Astrocyte (in vitro differentiated cells and primary cell): Measurements from ENCODE around the gene ATP11A. TPM values are rescaled to one million over a fixed set of nuclear protein-coding genes. Genes with fewer than 3 reads are reported as not detected.

Experiments used
- DNase-seq: peaks from one replicate; pipeline ENCODE4 v3.0.0-alpha.2; 2010; ENCODE audit warnings: low read depth
- FAIRE-seq: peaks from 2 replicates; lab custom pipeline; 2011; peaks lifted over from hg19 to GRCh38; lab: Jason Lieb, UNC
- H2AFZ ChIP-seq: 2 replicates; pipeline ENCODE4 v1.6.0; 2012; ENCODE audit warnings: low read depth, low read length, inconsistent platforms
- H3K27ac ChIP-seq: 2 replicates; pipeline ENCODE4 v1.5.1; 2011; ENCODE audit warnings: low read depth, low read length, inconsistent platforms
- H3K27me3 ChIP-seq: 2 replicates; pipeline ENCODE4 v1.6.0; 2011; ENCODE audit warnings: low read length, inconsistent platforms; ENCODE audit not compliant: insufficient read depth
- H3K36me3 ChIP-seq: 2 replicates; pipeline ENCODE4 v1.5.1; 2011; ENCODE audit warnings: low read length, inconsistent platforms; ENCODE audit not compliant: insufficient read depth
- H3K4me1 ChIP-seq: 2 replicates; pipeline ENCODE4 v1.5.1; 2011; ENCODE audit warnings: low read length, inconsistent platforms; ENCODE audit not compliant: insufficient read depth
- H3K4me2 ChIP-seq: 2 replicates; pipeline ENCODE4 v1.6.0; 2012; ENCODE audit warnings: low read length, inconsistent platforms
- H3K4me3 ChIP-seq: 2 replicates; pipeline ENCODE4 v1.5.1; 2011; ENCODE audit warnings: low read depth, mild to moderate bottlenecking, low read length, inconsistent platforms; ENCODE audit not compliant: insufficient read depth
- H3K79me2 ChIP-seq: 2 replicates; pipeline ENCODE4 v1.6.0; 2012; ENCODE audit warnings: mild to moderate bottlenecking, low read length, inconsistent platforms; ENCODE audit not compliant: insufficient read depth
- H3K9ac ChIP-seq: 2 replicates; pipeline ENCODE4 v1.6.0; 2012; ENCODE audit warnings: mild to moderate bottlenecking, low read length, inconsistent platforms
- H3K9me3 ChIP-seq: 2 replicates; pipeline ENCODE4 v1.5.1; 2012; ENCODE audit warnings: low read depth, mild to moderate bottlenecking, low read length, inconsistent platforms; ENCODE audit not compliant: insufficient read depth
- H4K20me1 ChIP-seq: 2 replicates; pipeline ENCODE4 v1.6.0; 2012; ENCODE audit warnings: low read length, inconsistent platforms; ENCODE audit not compliant: insufficient read depth
- H3K27ac Mint-ChIP-seq: one replicate; pipeline ENCODE4 v1.8.0; 2021; ENCODE audit warnings: mild to moderate bottlenecking, mixed read lengths; ENCODE audit not compliant: unreplicated experiment
- H3K27me3 Mint-ChIP-seq: one replicate; pipeline ENCODE4 v1.8.0; 2021; ENCODE audit warnings: low read depth, mixed read lengths; ENCODE audit not compliant: unreplicated experiment
- H3K36me3 Mint-ChIP-seq: one replicate; pipeline ENCODE4 v1.8.0; 2021; ENCODE audit warnings: low read depth, mixed read lengths; ENCODE audit not compliant: unreplicated experiment
- H3K4me1 Mint-ChIP-seq: one replicate; pipeline ENCODE4 v1.8.0; 2021; ENCODE audit warnings: low read depth, mixed read lengths; ENCODE audit not compliant: unreplicated experiment
- H3K4me3 Mint-ChIP-seq: one replicate; pipeline ENCODE4 v1.8.0; 2021; ENCODE audit warnings: mild to moderate bottlenecking, moderate library complexity, mixed read lengths; ENCODE audit not compliant: unreplicated experiment
- H3K9me3 Mint-ChIP-seq: one replicate; pipeline ENCODE4 v1.8.0; 2021; ENCODE audit warnings: mild to moderate bottlenecking, mixed read lengths; ENCODE audit not compliant: unreplicated experiment
- EZH2 ChIP-seq: IDR thresholded peaks from 2 replicates; pipeline ENCODE4 v1.6.1; 2012; ENCODE audit warnings: mild to moderate bottlenecking, low read length, inconsistent platforms; ENCODE audit not compliant: insufficient read depth
- total RNA-seq: library from RNA; stranded (reverse); gene quantifications from 2 replicates; pipeline ENCODE4 v1.2.1, GENCODE V29; 2021
- TF ChIP-seq, protein P1 (sequence below): IDR thresholded peaks from 2 replicates; pipeline ENCODE4 v1.5.1; 2011; ENCODE audit warnings: low read depth, mild to moderate bottlenecking, inconsistent platforms, low read length, moderate library complexity; ENCODE audit not compliant: insufficient read depth

The ATP11A gene
- total RNA-seq, 1 donor from 2014 or later, result 38.9 TPM

DNA sequence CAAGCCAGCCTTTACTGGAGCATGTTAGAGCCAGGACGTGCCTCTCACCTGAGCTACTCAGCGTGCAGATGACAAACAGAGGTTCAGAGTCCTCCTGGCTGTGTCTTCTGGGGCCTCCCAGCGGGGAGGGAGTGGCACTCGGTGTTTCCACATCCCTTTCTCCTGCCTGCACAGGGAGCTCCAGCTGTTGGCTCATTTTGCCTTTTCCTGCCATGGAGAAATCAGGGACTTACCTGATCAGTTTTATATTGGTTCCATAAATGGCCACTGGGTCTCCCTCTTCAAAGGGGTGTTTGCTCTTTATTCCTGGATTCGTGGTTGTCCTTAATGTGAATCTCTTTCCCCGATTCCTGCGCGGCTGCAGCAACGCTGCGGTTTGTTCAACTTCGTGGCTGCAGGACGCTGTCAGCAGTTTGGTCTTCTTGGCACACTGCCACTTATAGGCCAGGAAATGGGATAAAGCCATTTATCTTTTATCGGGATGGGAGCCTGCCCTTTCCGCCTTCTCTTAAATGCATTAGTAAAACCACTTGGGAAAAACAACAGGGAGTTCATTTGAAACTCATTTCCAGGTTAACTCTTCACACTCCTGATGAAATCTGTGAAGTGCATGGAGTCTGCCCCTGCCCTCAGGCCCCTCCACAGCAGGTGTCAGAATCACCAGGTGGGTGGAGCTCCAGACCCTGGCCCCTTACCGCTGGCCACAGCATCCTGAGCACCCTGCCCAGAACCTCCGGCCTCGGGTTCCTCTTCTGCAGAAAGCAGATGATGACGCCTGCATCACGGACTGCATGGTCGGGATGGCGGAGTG lies 239.3 kb downstream of the ATP11A start:
- no peaks in the 10 kb centered on the region for H3K9me3 ChIP-seq
- no peak overlapping the region for H2AFZ ChIP-seq
- H3K9me3 Mint-ChIP-seq, result no peaks in the 10 kb centered on the region
- peaks cover 6% of the 10 kb centered on the region for H3K27me3 Mint-ChIP-seq
- H3K4me1 ChIP-seq, result no peaks in the 10 kb centered on the region
- TF ChIP-seq, protein P1, sequence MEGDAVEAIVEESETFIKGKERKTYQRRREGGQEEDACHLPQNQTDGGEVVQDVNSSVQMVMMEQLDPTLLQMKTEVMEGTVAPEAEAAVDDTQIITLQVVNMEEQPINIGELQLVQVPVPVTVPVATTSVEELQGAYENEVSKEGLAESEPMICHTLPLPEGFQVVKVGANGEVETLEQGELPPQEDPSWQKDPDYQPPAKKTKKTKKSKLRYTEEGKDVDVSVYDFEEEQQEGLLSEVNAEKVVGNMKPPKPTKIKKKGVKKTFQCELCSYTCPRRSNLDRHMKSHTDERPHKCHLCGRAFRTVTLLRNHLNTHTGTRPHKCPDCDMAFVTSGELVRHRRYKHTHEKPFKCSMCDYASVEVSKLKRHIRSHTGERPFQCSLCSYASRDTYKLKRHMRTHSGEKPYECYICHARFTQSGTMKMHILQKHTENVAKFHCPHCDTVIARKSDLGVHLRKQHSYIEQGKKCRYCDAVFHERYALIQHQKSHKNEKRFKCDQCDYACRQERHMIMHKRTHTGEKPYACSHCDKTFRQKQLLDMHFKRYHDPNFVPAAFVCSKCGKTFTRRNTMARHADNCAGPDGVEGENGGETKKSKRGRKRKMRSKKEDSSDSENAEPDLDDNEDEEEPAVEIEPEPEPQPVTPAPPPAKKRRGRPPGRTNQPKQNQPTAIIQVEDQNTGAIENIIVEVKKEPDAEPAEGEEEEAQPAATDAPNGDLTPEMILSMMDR, result no peak
- TF ChIP-seq EZH2, result no peak
- no peak overlapping the region for H3K9ac ChIP-seq
- no peaks in the 10 kb centered on the region for H4K20me1 ChIP-seq
- peaks cover 2% of the 10 kb centered on the region for H3K4me1 Mint-ChIP-seq
- H3K4me3 ChIP-seq, result no peak overlapping the region
- no peaks in the 10 kb centered on the region for H3K79me2 ChIP-seq
- peak overlapping the region; percentile 31 for H3K4me3 Mint-ChIP-seq
- no peak overlapping the region for H3K27ac ChIP-seq
- no peaks in the 10 kb centered on the region for H3K27me3 ChIP-seq
- peak; percentile 15 for DNase-seq
- H3K4me2 ChIP-seq, result no peak overlapping the region
- no peaks in the 10 kb centered on the region for H3K36me3 Mint-ChIP-seq
- H3K36me3 ChIP-seq, result no peaks in the 10 kb centered on the region
- FAIRE-seq, result no peak
- H3K27ac Mint-ChIP-seq, result no peak overlapping the region

GRCh38 chr13:112929783-112930055 lies 239.9 kb downstream of the ATP11A start:
- Histone ChIP-seq H3K9ac (no peak overlapping the region), H3K27me3 (no peaks in the 10 kb centered on the region), H3K79me2 (no peaks in the 10 kb centered on the region), H3K27ac (no peak overlapping the region), H3K4me3 (no peak overlapping the region), H3K9me3 (no peaks in the 10 kb centered on the region), H3K36me3 (no peaks in the 10 kb centered on the region), H3K4me1 (no peaks in the 10 kb centered on the region), H3K4me2 (no peak overlapping the region), H2AFZ (no peak overlapping the region), H4K20me1 (no peaks in the 10 kb centered on the region)
- Mint-ChIP-seq H3K4me3 (no peak overlapping the region), H3K36me3 (no peaks in the 10 kb centered on the region), H3K27ac (no peak overlapping the region), H3K27me3 (peaks cover 6% of the 10 kb centered on the region), H3K9me3 (no peaks in the 10 kb centered on the region), H3K4me1 (peaks cover 2% of the 10 kb centered on the region)
- TF ChIP-seq, protein P1, result no peak
- no peak for TF ChIP-seq EZH2
- DNase-seq (no peak), FAIRE-seq (no peak)

DNA sequence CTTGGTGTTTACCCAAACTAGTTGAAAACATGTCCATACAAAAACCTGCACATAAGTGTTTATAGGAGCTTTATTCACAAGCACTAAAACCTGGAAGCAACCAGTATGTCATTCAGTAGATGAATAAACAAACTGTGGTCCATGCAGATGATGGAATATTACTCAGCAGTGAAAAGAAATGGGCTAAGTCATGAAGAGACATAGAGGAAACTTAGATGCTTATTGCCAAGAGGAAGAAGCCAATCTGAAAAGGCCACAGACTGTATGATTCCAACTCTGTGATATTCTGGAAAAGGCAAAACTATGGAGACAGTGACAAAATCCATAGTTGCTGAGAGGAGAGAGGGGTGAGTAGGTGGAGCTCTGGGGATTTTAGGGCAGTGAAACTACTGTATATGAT lies 240.4 kb downstream of the ATP11A start:
- FAIRE-seq (no peak), DNase-seq (no peak)
- no peak for TF ChIP-seq EZH2
- TF ChIP-seq, protein P1, result no peak
- Histone ChIP-seq H3K27me3 (no peaks in the 10 kb centered on the region), H3K4me3 (no peak overlapping the region), H3K9me3 (no peaks in the 10 kb centered on the region), H3K79me2 (no peaks in the 10 kb centered on the region), H3K4me2 (no peak overlapping the region), H3K27ac (no peak overlapping the region), H2AFZ (no peak overlapping the region), H3K9ac (no peak overlapping the region), H3K4me1 (no peaks in the 10 kb centered on the region), H4K20me1 (no peaks in the 10 kb centered on the region), H3K36me3 (no peaks in the 10 kb centered on the region)
- H3K9me3 Mint-ChIP-seq, result no peaks in the 10 kb centered on the region
- no peaks in the 10 kb centered on the region for H3K36me3 Mint-ChIP-seq
- H3K4me1 Mint-ChIP-seq, result peaks cover 2% of the 10 kb centered on the region
- peaks cover 9% of the 10 kb centered on the region for H3K27me3 Mint-ChIP-seq
- no peak overlapping the region for H3K4me3 Mint-ChIP-seq
- H3K27ac Mint-ChIP-seq, result no peak overlapping the region
